Loucy (cell line): ENCODE measurements around the gene SMCO2.

Experiments
- H2AFZ ChIP-seq: fragments of 200-600 bp; sonication (generic); 2 replicates; pipeline ENCODE4 v1.6.0; 2016; ENCODE audit warnings: antibody characterized with exemption, mild to moderate bottlenecking, low read length, moderate library complexity
- H3F3A ChIP-seq: fragments of 200-600 bp; 2 replicates; pipeline ENCODE4 v1.6.0; 2016; ENCODE audit warnings: antibody characterized with exemption, low read depth, mild to moderate bottlenecking
- H3K27me3 ChIP-seq: fragments of 200-600 bp; sonication (generic); 2 replicates; pipeline ENCODE4 v1.6.1; 2014; ENCODE audit warnings: low read length, mild to moderate bottlenecking; ENCODE audit not compliant: insufficient read depth, poor library complexity, severe bottlenecking
- H3K36me3 ChIP-seq: fragments of 200-600 bp; sonication (generic); 2 replicates; pipeline ENCODE4 v1.6.1; 2016; ENCODE audit warnings: low read length; ENCODE audit not compliant: insufficient read depth
- H3K4me1 ChIP-seq: fragments of 200-600 bp; sonication (generic); 2 replicates; pipeline ENCODE4 v1.5.1; 2014; ENCODE audit warnings: low read length, mild to moderate bottlenecking; ENCODE audit not compliant: insufficient read depth, poor library complexity, severe bottlenecking
- H3K4me2 ChIP-seq: fragments of 200-600 bp; sonication (generic); 2 replicates; pipeline ENCODE4 v1.6.0; 2014; ENCODE audit warnings: antibody characterized with exemption, low read length, low read depth, mild to moderate bottlenecking; ENCODE audit not compliant: poor library complexity, severe bottlenecking
- H3K4me3 ChIP-seq: fragments of 200-600 bp; sonication (generic); 2 replicates; pipeline ENCODE4 v1.5.1; 2014; ENCODE audit warnings: low read length, mild to moderate bottlenecking, mixed read lengths; ENCODE audit not compliant: poor library complexity, severe bottlenecking
- H3K79me2 ChIP-seq: fragments of 200-600 bp; sonication (generic); 2 replicates; pipeline ENCODE4 v1.6.1; 2014; ENCODE audit warnings: low read length; ENCODE audit not compliant: insufficient read depth
- H3K9ac ChIP-seq: fragments of 200-600 bp; sonication (generic); 2 replicates; pipeline ENCODE4 v1.6.0; 2014; ENCODE audit warnings: mild to moderate bottlenecking, low read depth, low read length, moderate library complexity; ENCODE audit not compliant: poor library complexity, severe bottlenecking
- H3K9me2 ChIP-seq: fragments of 200-600 bp; sonication (generic); replicated peaks from 2 replicates; pipeline ENCODE4 v1.6.1; 2016; ENCODE audit warnings: low read depth, low read length, mixed read lengths
- H3K9me3 ChIP-seq: fragments of 200-600 bp; sonication (generic); 2 replicates; pipeline ENCODE4 v1.6.1; 2014; ENCODE audit warnings: mild to moderate bottlenecking, antibody characterized with exemption, low read length, low read depth; ENCODE audit not compliant: insufficient read depth
- H4K20me1 ChIP-seq: fragments of 200-600 bp; sonication (generic); 2 replicates; pipeline ENCODE4 v1.6.0; 2014; ENCODE audit warnings: antibody characterized with exemption, low read length, mild to moderate bottlenecking; ENCODE audit not compliant: insufficient read depth, poor library complexity, severe bottlenecking
- EZH2phosphoT487 ChIP-seq: fragments of 200-600 bp; IDR thresholded peaks from 2 replicates; pipeline ENCODE4 v1.6.1; 2018; ENCODE audit warnings: antibody characterized with exemption, mild to moderate bottlenecking, moderate library complexity, borderline replicate concordance
- TF ChIP-seq, protein P1 (sequence below): fragments of 200-600 bp; sonication (generic); conservative IDR thresholded peaks from 2 replicates; pipeline ENCODE4 v1.5.1; 2014; ENCODE audit warnings: mild to moderate bottlenecking, antibody characterized with exemption, low read length

SMCO2 gene

DNA sequence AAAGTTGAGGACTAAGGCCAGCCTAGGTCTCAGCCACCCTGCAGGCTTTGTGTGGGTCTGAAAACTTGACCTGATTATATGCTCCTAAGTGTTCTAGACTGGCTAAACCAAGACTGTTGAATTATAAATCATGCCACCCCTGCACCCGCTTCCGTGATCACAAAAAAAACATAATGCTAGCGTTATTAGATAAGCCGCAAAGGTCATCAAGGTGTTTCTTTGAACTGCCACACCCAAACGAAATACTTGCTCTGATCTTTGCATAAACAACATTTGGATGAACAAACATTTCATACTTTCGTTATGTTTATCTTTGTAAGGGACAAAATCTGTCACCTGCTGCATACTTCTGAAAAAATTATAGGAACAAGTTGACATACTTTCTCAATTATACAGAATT is 2.5 kb downstream of the SMCO2 start:
- Histone ChIP-seq H3K4me1 (no peaks in the 10 kb centered on the region), H3K79me2 (no peaks in the 10 kb centered on the region), H2AFZ (no peak overlapping the region), H4K20me1 (no peaks in the 10 kb centered on the region), H3K27me3 (no peaks in the 10 kb centered on the region), H3K4me3 (no peak overlapping the region), H3F3A (no peaks in the 10 kb centered on the region), H3K4me2 (no peak overlapping the region), H3K36me3 (no peaks in the 10 kb centered on the region), H3K9ac (no peak overlapping the region), H3K9me2 (no peaks in the 10 kb centered on the region), H3K9me3 (peaks cover 5% of the 10 kb centered on the region; the same call in 1 of the 2 replicates)
- TF ChIP-seq EZH2phosphoT487: no peak
- TF ChIP-seq, protein P1, sequence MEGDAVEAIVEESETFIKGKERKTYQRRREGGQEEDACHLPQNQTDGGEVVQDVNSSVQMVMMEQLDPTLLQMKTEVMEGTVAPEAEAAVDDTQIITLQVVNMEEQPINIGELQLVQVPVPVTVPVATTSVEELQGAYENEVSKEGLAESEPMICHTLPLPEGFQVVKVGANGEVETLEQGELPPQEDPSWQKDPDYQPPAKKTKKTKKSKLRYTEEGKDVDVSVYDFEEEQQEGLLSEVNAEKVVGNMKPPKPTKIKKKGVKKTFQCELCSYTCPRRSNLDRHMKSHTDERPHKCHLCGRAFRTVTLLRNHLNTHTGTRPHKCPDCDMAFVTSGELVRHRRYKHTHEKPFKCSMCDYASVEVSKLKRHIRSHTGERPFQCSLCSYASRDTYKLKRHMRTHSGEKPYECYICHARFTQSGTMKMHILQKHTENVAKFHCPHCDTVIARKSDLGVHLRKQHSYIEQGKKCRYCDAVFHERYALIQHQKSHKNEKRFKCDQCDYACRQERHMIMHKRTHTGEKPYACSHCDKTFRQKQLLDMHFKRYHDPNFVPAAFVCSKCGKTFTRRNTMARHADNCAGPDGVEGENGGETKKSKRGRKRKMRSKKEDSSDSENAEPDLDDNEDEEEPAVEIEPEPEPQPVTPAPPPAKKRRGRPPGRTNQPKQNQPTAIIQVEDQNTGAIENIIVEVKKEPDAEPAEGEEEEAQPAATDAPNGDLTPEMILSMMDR: no peak

DNA sequence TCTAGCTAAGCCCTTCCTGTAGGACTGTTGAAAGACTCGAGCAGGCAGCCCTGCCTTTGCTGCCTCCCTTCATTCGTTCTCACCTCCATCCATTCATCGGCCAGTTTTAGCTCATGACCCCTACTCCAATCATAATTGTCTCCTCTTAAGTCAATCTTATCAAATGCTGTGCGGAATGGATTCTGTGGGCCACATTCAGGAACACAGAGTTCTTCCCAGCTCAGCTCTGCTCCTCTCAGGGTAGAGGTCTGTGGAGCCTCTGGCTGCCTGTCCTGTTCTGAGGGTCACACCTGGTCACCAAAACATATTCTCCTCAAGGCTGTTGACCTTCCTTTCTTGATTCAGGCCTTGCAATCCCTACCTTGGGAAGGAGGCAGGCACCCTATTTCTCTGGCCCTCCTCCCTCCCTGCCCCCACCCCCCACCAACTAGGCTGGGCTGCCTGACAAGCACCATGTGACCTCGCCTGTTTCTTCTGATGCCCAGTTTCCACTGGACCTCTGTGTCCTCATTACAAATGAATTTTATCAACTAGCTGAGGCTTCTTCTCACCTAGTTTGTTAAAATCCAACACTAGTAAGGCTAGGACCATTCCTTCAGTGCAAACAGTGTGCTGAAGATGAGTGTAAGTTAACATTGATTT is 3.5 kb downstream of the SMCO2 start:
- no peaks in the 10 kb centered on the region for H3K9me2 ChIP-seq
- H3K4me2 ChIP-seq: no peak overlapping the region
- no peaks in the 10 kb centered on the region for H3K27me3 ChIP-seq
- no peak overlapping the region for H2AFZ ChIP-seq
- H3K4me3 ChIP-seq: no peak overlapping the region
- peaks cover 5% of the 10 kb centered on the region; the same call in 1 of the 2 replicates for H3K9me3 ChIP-seq
- no peak for TF ChIP-seq EZH2phosphoT487
- TF ChIP-seq, protein P1: no peak
- H3F3A ChIP-seq: no peaks in the 10 kb centered on the region
- no peaks in the 10 kb centered on the region for H3K79me2 ChIP-seq
- H3K4me1 ChIP-seq: no peaks in the 10 kb centered on the region
- no peaks in the 10 kb centered on the region for H3K36me3 ChIP-seq
- no peaks in the 10 kb centered on the region for H4K20me1 ChIP-seq
- H3K9ac ChIP-seq: no peak overlapping the region

DNA sequence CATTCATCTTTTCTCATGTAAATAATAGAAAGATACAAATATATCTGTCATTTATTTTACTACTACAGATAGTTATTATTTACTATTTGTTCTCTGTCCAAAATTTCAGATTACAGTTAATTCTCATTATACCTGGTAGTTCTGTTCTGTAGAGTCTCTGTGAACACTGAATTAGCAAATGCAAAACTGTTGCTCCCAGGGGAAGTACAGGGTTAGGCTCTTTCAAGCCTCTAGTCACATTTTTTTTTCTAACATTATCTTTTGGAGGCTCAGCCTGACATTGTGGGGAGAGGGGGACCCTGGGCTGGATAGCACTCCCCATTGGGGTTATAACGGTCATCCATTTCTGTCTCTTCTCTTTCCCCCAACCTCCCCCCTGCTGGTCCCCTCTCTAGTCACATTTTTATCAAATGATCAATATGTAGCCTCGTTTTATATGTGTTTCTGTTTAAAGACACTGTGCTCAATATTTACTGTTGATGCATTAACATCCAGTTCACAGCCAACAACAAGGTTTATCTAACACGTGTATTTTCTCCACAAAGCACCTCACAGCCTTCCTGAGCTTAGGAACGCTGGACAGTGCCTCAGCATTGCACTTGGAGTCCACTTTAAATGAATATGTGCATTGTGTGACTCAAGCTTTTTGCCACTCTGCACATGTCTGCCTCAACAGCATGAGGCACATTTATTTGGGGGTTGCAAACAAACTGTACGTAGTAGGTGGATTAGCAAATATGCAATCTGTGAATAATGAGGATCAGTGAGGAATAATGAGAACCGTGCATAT is 4.7 kb downstream of the SMCO2 start:
- Histone ChIP-seq H3K79me2 (no peaks in the 10 kb centered on the region), H3K4me3 (no peak overlapping the region), H3F3A (no peaks in the 10 kb centered on the region), H3K4me2 (no peak overlapping the region), H3K4me1 (no peaks in the 10 kb centered on the region), H3K9me2 (no peaks in the 10 kb centered on the region), H3K9ac (no peak overlapping the region), H3K36me3 (no peaks in the 10 kb centered on the region), H3K27me3 (no peaks in the 10 kb centered on the region), H3K9me3 (peaks cover 3% of the 10 kb centered on the region; the same call in 1 of the 2 replicates), H2AFZ (no peak overlapping the region), H4K20me1 (no peaks in the 10 kb centered on the region)
- TF ChIP-seq, protein P1: no peak
- TF ChIP-seq EZH2phosphoT487: no peak
